AG09309 (cell line): ENCODE measurements around the gene MTA3.

Source experiments
- DNase-seq: peaks from one replicate; pipeline ENCODE4 v3.0.0-alpha.2; 2010; ENCODE audit warnings: low read depth
- H3K4me3 ChIP-seq: 2 replicates; pipeline ENCODE4 v1.5.1; 2011; ENCODE audit warnings: mild to moderate bottlenecking, low read depth, low read length, moderate library complexity; ENCODE audit not compliant: control insufficient read depth
- TF ChIP-seq, protein P1 (sequence below): IDR thresholded peaks from 2 replicates; pipeline ENCODE4 v1.5.1; 2011; ENCODE audit warnings: mild to moderate bottlenecking, low read depth, low read length, inconsistent platforms; ENCODE audit not compliant: insufficient read depth, control insufficient read depth; ENCODE audit errors: missing control alignments

Gene MTA3

DNA sequence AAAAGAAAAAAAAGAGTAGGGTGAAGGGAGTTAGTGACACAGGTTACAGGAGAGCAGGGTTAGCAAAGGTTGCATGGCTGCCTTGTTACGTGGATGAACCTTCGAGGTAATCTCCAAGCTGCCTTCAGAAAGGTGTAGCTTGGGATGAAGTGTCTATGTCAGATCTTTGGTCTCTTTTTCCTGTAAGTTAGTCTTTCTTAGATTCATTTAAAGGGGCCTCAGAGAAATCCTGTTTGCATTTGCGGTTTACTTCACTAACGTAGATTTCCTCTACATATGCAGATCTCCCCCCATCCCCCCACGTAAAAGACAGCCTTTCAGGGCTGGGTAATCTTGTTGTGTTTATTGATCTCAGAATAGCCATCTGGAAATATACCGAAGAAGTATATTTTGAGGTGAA is 83.7 kb downstream of the MTA3 start:
- no peak overlapping the region for H3K4me3 ChIP-seq
- no peak for DNase-seq
- TF ChIP-seq, protein P1, sequence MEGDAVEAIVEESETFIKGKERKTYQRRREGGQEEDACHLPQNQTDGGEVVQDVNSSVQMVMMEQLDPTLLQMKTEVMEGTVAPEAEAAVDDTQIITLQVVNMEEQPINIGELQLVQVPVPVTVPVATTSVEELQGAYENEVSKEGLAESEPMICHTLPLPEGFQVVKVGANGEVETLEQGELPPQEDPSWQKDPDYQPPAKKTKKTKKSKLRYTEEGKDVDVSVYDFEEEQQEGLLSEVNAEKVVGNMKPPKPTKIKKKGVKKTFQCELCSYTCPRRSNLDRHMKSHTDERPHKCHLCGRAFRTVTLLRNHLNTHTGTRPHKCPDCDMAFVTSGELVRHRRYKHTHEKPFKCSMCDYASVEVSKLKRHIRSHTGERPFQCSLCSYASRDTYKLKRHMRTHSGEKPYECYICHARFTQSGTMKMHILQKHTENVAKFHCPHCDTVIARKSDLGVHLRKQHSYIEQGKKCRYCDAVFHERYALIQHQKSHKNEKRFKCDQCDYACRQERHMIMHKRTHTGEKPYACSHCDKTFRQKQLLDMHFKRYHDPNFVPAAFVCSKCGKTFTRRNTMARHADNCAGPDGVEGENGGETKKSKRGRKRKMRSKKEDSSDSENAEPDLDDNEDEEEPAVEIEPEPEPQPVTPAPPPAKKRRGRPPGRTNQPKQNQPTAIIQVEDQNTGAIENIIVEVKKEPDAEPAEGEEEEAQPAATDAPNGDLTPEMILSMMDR = no peak

DNA sequence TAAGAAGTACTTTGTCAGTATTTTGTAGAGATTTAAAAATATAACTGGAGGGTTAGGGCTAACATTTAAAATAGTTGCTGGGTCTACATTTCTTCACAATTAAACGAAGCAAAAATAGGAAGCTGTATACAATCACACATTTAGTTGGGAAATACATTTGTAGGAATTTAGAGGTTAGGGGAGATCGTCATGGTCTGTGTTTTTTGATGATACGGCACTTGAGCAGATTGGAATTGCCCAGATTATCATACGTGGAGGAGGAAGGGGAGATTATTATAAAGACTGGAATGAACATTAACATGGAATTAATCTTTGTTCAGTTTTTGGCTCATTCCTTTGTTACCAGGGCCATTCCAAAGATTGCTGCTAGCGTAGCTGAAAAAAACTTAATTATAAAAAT is 84.6 kb downstream of the MTA3 start:
- no peak overlapping the region for H3K4me3 ChIP-seq
- DNase-seq = no peak
- TF ChIP-seq, protein P1 = no peak

DNA sequence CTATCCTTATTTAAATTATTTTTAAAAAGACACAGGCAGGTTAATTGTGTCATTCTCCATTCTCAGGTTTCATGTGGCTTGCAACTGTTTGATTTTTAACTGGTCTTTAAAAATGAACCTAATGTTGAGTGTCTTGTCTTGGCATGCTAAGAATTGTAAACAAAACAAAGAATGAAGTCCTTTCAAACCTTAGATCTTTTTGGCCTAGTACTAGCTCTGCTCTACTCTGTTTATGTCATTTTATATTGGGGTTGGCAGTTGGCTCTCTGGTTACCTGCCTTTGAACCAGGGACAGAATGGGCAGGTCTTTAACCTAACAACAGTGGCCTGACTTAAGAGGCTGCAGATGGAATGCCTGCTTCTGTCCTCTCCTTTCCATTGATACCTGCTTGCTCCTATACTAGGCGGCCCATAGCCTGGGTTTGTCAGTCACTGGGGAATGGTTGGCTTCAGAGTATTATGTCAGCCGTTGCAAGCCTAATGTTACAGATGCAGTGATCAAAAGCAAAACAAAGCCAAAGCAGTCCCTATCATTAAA is 85.5 kb downstream of the MTA3 start:
- TF ChIP-seq, protein P1 = no peak
- DNase-seq = no peak
- no peak overlapping the region for H3K4me3 ChIP-seq

DNA sequence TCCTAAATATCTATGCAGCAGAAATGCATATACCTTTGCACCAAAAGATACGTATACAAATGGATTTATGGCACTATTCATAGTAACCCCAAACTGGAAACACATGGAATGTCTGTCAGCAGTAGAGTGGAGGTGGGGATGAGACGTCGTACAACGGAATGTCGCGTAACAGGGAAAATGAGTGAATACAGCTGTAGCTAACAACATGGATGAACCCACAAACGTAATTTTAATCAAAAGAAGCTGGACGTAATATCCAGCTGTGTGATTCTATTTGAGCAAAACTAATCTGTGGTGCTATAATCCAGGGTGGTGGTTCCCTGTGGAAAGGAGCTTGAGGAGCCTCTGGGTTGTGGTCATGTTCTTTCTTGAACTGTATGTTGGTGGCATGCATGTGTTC is 89.9 kb downstream of the MTA3 start:
- TF ChIP-seq, protein P1 = no peak

DNA sequence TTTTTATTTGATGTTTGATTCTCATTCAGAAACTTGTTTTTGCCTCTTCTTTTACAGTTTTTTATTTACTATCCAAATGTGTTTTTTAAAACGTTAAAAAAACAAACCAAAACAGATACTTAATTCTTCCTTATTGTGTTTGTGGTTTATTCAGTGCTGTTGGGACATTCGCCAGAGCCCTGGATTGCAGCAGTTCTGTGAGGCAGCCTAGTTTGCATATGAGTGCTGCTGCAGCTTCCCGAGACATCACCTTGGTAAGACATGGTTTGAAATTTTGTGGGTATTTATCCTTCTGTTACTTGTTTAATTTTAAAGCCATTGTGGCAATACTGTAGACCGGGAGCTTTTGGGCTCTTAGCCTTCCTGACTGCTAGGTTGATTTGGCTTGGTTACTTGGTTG is 91.2 kb downstream of the MTA3 start:
- DNase-seq = no peak
- TF ChIP-seq, protein P1 = no peak
- H3K4me3 ChIP-seq = no peak overlapping the region

More for the DNA sequence above, 89.9 kb downstream of the MTA3 start:
- H3K4me3 ChIP-seq = no peak overlapping the region
- no peak for DNase-seq

DNA sequence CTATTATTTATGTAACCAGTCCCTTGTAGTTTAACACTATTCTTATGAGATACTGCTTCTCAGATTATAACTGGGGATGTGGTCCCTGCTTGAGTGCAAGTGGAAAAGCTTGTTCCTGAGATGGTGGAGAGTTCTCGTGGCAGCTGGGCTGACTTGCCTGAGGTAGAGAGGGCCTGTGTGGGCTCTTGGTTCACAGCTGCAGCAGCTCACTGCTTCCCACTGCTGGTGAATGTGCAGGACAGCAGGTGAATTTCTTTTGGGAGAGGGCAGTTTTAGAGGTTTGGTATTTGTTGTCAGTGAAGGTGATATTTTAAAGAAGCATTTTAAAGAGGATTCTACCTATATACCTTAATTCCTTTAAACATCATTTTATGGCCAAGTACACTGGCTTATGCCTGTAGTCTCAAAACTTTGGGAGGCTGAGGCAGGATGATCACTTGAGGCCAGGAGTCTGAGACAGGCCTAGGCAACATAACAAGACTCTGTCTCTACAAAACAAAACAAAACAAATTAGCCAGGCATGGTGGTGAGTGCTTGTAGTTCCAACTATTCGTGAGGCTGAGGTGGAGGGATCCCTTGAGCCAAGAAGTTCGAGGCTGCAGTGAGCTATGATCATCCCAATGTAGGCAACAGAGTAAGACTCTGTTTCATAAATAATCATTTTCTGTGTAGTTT is 94.8 kb downstream of the MTA3 start:
- no peak overlapping the region for H3K4me3 ChIP-seq
- peak; percentile 24 for DNase-seq
- TF ChIP-seq, protein P1 = peak; percentile 100
